C4-2B (cell line): ENCODE measurements around the gene PCYT1A.

Experiments
- CTCF ChIP-seq: fragments of 450-650 bp; conservative IDR thresholded peaks from 2 replicates; pipeline ENCODE4 v1.5.1; 2017; ENCODE audit warnings: mild to moderate bottlenecking
- ZFX ChIP-seq: fragments of 450-650 bp; IDR thresholded peaks from 2 replicates; pipeline ENCODE4 v1.6.1; 2017

DNA sequence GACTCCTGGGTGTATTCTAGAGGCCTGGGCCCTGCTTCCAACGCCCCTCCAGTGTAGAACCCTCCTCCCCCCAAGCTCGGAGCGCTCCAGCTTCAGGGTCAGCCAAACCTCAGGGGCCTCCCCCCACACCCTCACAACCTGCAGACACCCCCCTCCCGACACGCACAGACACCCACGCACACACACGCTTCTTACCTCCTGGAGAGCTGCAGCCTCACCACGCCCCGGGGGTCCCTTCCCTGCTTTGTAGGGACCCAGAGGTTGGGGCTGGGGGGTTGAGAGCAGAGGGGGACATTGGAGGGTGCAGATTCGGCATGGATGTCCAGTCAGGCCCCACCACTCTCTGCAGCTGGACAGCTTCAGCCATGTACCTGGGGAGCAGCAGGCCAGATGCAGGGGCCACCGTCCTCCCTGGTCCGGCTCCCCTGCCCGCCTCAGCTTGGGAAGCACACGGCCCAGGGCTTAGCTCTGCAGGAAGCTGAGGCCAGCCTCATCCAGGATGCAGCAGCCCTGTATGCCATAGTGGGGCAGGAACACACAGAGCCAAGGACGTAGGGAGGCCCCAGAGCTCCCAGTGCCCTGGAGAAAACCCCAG is 89.3 kb downstream of the PCYT1A start:
- TF ChIP-seq CTCF (no peak), ZFX (no peak)
